Aorta (tissue), 5 donors: ENCODE data around the gene RAB6A. TPM values are rescaled to one million over a fixed set of nuclear protein-coding genes. Genes with fewer than 3 reads are reported as not detected.
"Not testable (repeated sequence)": the region's sequence is repeated elsewhere in the genome, so short reads cannot be mapped to it uniquely, and the experiment has no call there.

Source experiments
- ATAC-seq: fragments of 200-7000 bp; cut with Tn5 transposase; one replicate; pipeline ENCODE4 v1.9.1; 2022; ENCODE audit warnings: moderate library complexity; ENCODE audit not compliant: low FRiP score
- DNase-seq, 2 donors: peaks; one replicate each; pipeline ENCODE4 v3.0.0-alpha.2; 2020
- H3K27ac ChIP-seq, 2 donors: one replicate each; pipeline ENCODE4 v1.5.1; 2013; ENCODE audit warnings: low read length in 2 of 2, mild to moderate bottlenecking in 2 of 2, moderate library complexity in 2 of 2, control low read depth in 1 of 2, inconsistent platforms in 1 of 2, low read depth in 1 of 2
- H3K27me3 ChIP-seq, 2 donors: one replicate each; pipeline ENCODE4 v1.6.1; 2013; ENCODE audit warnings: control low read depth in 1 of 2, low read length in 1 of 2, mild to moderate bottlenecking in 1 of 2, moderate library complexity in 1 of 2; ENCODE audit not compliant: insufficient read depth in 2 of 2, control insufficient read depth in 1 of 2
- H3K36me3 ChIP-seq, 2 donors: one replicate each; pipeline ENCODE4 v1.6.1; 2013; ENCODE audit warnings: control low read depth in 1 of 2, low read length in 1 of 2, mild to moderate bottlenecking in 1 of 2; ENCODE audit not compliant: insufficient read depth in 2 of 2, control insufficient read depth in 1 of 2
- H3K4me1 ChIP-seq, 2 donors: one replicate each; pipeline ENCODE4 v1.6.1; 2013; ENCODE audit warnings: low read length in 2 of 2, control low read depth in 1 of 2, mild to moderate bottlenecking in 1 of 2, moderate library complexity in 1 of 2; ENCODE audit not compliant: insufficient read depth in 2 of 2, control insufficient read depth in 1 of 2
- H3K4me3 ChIP-seq, 2 donors: one replicate each; pipeline ENCODE4 v1.5.1; 2013; ENCODE audit warnings: low read length in 2 of 2, control low read depth in 1 of 2, mild to moderate bottlenecking in 1 of 2
- H3K9me3 ChIP-seq: one replicate; pipeline ENCODE4 v1.6.1; 2013; ENCODE audit warnings: mild to moderate bottlenecking, low read length; ENCODE audit not compliant: control insufficient read depth
- WGBS, 2 donors: extraction: QIAGEN DNeasy Blood & Tissue Kit; methylation state at CpG; one replicate each; pipeline ENCODE4 v1.1.7; 2013; 5-methylcytosine and 5-hydroxymethylcytosine counted together
- intact Hi-C, 2 donors: fragments of 100-400 bp; cut with DNase I; formaldehyde crosslinking; loops; one replicate each; pipeline versions ENCODE4 v1.14.2 to v1.15.0; 2022
- polyA plus RNA-seq, 2 donors: library from polyadenylated mRNA; stranded (reverse); fragments of 200-250 nt; gene quantifications; one replicate each; pipeline ENCODE4 v1.2.3, GENCODE V29; 2013
- total RNA-seq, 2 donors: library from RNA; stranded (reverse); fragmentation: NEBNext Ultra II Directional; extraction: Animal tissue kit (Norgen Biotek cat#: 25700); gene quantifications; one replicate each; pipeline ENCODE4 v1.2.1, GENCODE V29; 2021
- donor health status: healthy with polysubstance abuse.
- donor health status: Bipolar disorder and iron deficiency.
- donor health status: DM: no; HTN: no; CAD: no.
- donor health status: DM: no; HTN: no; CAD: no.
- donor health status: DM: yes; HTN: yes; CAD: no.

The RAB6A gene
- total and polyA plus RNA-seq, 4 donors, result 72.1 to 158 (median 146) TPM

DNA sequence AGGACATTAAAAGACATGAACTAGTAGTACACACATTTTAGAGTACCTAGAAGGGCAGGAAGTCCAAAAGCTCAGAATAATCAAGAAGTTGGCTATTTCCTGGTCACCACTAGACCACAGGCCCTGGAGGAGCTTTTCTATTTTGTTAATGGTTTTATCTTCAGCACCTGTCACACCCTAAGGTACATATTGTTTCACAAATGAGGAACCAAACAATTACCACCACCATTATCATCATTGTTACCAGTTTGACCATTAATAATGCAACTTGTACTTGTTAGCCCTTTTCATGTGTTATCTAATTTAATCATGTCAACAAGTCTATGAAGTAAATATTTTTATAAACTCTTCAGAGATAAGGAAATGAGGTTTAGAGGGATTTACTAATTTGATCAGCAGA, 31.7 kb upstream of the RAB6A start:
- no peaks in the 10 kb centered on the region for H3K9me3 ChIP-seq
- H3K27me3 ChIP-seq, result no peaks in the 10 kb centered on the region
- intact Hi-C loops, result no loop called here
- no peaks in the 10 kb centered on the region for H3K36me3 ChIP-seq
- ATAC-seq (no peak), DNase-seq (no peak)
- H3K4me3 ChIP-seq, result no peak overlapping the region
- no peaks in the 10 kb centered on the region for H3K4me1 ChIP-seq
- H3K27ac ChIP-seq, result no peak overlapping the region

- no peak overlapping the region for H3K27ac ChIP-seq
- H3K36me3 ChIP-seq, result no peaks in the 10 kb centered on the region
- H3K4me3 ChIP-seq, result no peak overlapping the region
- WGBS, 2 donors, result 22 to 28% methylated on average over 5 of the region's 5 CpGs
- H3K4me1 ChIP-seq, result no peaks in the 10 kb centered on the region
- no peaks in the 10 kb centered on the region for H3K9me3 ChIP-seq
- intact Hi-C loops, result no loop called here
- H3K27me3 ChIP-seq, result no peaks in the 10 kb centered on the region
- ATAC-seq (no peak), DNase-seq (no peak)
Measured at GRCh38 chr11:73789279-73789670, 28.4 kb upstream of the RAB6A start.

- Histone ChIP-seq H3K9me3 (no peaks in the 10 kb centered on the region), H3K27ac (peak within 1 kb of the TSS in 1 of 2 donors; percentile 76), H3K4me1 (no peaks in the 10 kb centered on the region), H3K36me3 (no peaks in the 10 kb centered on the region), H3K27me3 (no peaks in the 10 kb centered on the region), H3K4me3 (peak within 1 kb of the TSS; percentile 56 to 84)
- intact Hi-C loops, result loop anchor here in 1 of 2 donors (1.0 kb wide), 1 partner anchor 9 kb away; no protein-coding TSS in a partner anchor
- 6 to 7% methylated on average over 42 to 44 of the region's 44 CpGs for WGBS, 2 donors
- DNase-seq, result peak; percentile 95
- ATAC-seq, result peak; percentile 97
Measured at GRCh38 chr11:73787643-73788558, 27.0 kb upstream of the RAB6A start, which contains the start of gene MRPL48. TSS of gene MRPL48 (plus strand) at chr11:73787874. CDS start at chr11:73787972, 98 bp downstream.

DNA sequence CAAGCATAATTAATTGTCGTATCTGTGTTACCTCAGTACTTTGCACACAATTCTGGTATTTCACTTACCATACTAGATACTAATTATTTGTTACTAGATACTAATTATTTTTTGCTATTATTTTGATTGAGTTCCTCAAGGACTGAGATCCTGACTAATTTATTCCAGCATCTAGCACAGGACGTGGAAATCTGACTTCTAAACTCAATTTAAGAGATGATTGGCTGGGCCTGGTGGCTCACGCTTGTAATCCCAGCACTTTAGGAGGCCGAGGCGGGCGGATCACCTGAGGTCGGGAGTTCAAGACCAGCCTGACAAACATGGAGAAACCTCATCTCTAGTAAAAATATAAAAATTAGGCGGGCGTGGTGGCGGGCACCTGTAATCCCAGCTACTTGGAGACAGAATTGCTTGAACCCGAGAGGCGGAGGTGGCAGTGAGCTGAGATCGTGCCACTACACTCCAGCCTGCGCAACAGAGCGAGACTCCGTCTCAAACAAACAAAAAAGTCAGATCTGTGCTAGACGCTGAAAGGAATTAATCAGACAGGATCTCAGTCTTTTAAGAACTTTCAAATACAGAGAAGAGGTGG, 26.3 kb upstream of the RAB6A start:
- intact Hi-C loops, result no loop called here
- Histone ChIP-seq H3K27me3 (no peaks in the 10 kb centered on the region), H3K9me3 (no peaks in the 10 kb centered on the region), H3K4me1 (no peaks in the 10 kb centered on the region), H3K27ac (peak overlapping the region in 1 of 2 donors; percentile 61), H3K36me3 (no peaks in the 10 kb centered on the region), H3K4me3 (no peak overlapping the region)
- ATAC-seq (no peak), DNase-seq (no peak)
- 53 to 54% methylated on average over 17 of the region's 17 CpGs for WGBS, 2 donors

- DNase-seq, H3K36me3 ChIP-seq, intact Hi-C loops, H3K27ac ChIP-seq, H3K9me3 ChIP-seq, H3K27me3 ChIP-seq, H3K4me3 ChIP-seq, ATAC-seq, H3K4me1 ChIP-seq: not testable (repeated sequence)
Measured at GRCh38 chr11:73785467-73785866, 24.6 kb upstream of the RAB6A start.

DNA sequence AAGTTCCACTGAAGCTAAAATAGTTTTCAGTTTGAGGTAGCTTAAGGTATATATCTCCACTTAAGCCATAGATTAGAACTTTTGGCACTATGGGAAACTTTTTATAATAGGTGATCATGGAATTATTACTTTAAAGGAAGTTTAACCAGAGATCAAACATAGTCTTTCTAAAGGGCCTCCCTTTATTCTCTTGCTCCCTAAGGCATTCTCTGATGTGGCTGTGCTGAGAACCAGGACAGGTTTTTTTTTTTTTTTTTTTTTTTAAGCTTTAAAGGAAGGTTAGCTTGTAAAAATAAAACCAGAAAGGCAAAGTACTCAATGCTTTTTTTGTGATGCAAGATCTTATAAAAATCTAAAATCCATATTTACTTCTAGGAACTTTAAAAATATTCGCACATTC, 23.9 kb upstream of the RAB6A start:
- ATAC-seq, result no peak
- H3K36me3 ChIP-seq, result no peaks in the 10 kb centered on the region
- WGBS, 2 donors, result 92 to 93% methylated on average over 1 of the region's 1 CpG
- no peak overlapping the region for H3K4me3 ChIP-seq
- no peak for DNase-seq
- H3K4me1 ChIP-seq, result no peaks in the 10 kb centered on the region
- H3K9me3 ChIP-seq, result no peaks in the 10 kb centered on the region
- no peaks in the 10 kb centered on the region for H3K27me3 ChIP-seq
- no peak overlapping the region for H3K27ac ChIP-seq
- intact Hi-C loops, result no loop called here

DNA sequence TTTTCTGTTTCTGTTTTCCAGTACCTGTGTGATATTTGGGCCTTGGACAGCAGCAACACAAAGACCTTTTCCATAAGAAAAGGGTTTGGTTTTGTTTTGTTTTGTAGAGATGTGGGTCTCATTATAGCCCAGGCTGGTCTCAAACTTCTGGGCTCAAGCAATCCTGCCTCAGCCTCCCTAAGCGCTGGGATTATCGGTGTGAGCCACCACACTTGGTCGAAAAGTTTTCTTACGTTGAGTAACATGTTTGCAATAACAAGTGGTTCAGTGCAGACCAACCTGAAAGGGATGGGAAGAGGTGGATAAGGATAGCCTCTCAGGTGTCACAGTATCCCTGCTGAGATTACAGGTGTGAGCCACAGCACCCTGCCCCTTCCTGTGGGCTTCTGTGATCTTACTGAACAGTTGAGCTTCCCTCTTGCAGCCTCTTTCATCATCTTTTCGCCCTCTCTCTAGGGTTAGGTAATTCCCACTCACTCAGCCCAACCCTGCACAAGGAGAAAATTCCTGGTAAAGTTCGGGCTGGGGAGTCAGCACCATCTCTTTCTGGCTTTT, 23.3 kb upstream of the RAB6A start:
- DNase-seq (no peak), ATAC-seq (no peak)
- 73 to 83% methylated on average over 6 of the region's 6 CpGs for WGBS, 2 donors
- H3K27me3 ChIP-seq, result no peaks in the 10 kb centered on the region
- H3K27ac ChIP-seq, result no peak overlapping the region
- H3K9me3 ChIP-seq, result no peaks in the 10 kb centered on the region
- H3K4me3 ChIP-seq, result no peak overlapping the region
- intact Hi-C loops, result no loop called here
- H3K4me1 ChIP-seq, result no peaks in the 10 kb centered on the region
- H3K36me3 ChIP-seq, result no peaks in the 10 kb centered on the region

- Histone ChIP-seq H3K4me3 (no peak overlapping the region), H3K27me3 (no peaks in the 10 kb centered on the region), H3K4me1 (no peaks in the 10 kb centered on the region), H3K36me3 (no peaks in the 10 kb centered on the region), H3K9me3 (no peaks in the 10 kb centered on the region), H3K27ac (no peak overlapping the region)
- DNase-seq, result no peak
- no peak for ATAC-seq
- WGBS, 2 donors, result 75 to 81% methylated on average over 5 of the region's 5 CpGs
- intact Hi-C loops, result no loop called here
Measured at GRCh38 chr11:73783483-73784020, 22.7 kb upstream of the RAB6A start.
